ENCODE measurements around the gene UBE2Q2. TPM values are rescaled to one million over a fixed set of nuclear protein-coding genes. Genes with fewer than 3 reads are reported as not detected.

UBE2Q2 gene
- total RNA-seq, 1 donor from 2014 or later, result 40.9 TPM

DNA sequence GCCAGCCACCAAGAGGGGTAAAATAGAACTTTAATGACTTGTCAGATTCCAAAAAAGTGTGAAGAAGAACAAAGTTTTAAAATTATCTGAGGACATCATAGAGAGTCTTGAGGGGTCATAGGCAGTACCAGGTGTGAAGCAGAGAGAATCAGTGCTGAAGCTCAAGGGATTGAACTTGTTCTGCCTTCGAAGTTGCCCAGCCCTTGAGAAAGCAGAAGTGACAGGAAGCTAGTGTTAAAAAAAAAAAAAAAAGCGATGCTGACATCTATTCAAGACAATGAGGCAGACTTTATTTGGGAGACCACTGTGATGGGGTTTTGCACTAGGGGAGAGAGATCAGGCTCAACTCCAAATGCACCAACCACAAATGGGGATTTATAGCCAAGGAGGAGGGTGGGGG is 82.2 kb downstream of the UBE2Q2 start:
- no peak overlapping the region for H3K4me3 Mint-ChIP-seq (ENCODE audit: low read depth)
- H3K9me3 Mint-ChIP-seq (ENCODE audit: low read depth), result no peaks in the 10 kb centered on the region
- DNase-seq (ENCODE audit: low spot score, unreplicated experiment), result no peak
- no peaks in the 10 kb centered on the region for H3K27me3 Mint-ChIP-seq
- peaks cover 11% of the 10 kb centered on the region for H3K36me3 Mint-ChIP-seq (ENCODE audit: insufficient read depth)
- peaks cover 18% of the 10 kb centered on the region for H3K4me1 Mint-ChIP-seq (ENCODE audit: low read depth)
- H3K27ac Mint-ChIP-seq, result no peak overlapping the region
- TF ChIP-seq, protein P1, sequence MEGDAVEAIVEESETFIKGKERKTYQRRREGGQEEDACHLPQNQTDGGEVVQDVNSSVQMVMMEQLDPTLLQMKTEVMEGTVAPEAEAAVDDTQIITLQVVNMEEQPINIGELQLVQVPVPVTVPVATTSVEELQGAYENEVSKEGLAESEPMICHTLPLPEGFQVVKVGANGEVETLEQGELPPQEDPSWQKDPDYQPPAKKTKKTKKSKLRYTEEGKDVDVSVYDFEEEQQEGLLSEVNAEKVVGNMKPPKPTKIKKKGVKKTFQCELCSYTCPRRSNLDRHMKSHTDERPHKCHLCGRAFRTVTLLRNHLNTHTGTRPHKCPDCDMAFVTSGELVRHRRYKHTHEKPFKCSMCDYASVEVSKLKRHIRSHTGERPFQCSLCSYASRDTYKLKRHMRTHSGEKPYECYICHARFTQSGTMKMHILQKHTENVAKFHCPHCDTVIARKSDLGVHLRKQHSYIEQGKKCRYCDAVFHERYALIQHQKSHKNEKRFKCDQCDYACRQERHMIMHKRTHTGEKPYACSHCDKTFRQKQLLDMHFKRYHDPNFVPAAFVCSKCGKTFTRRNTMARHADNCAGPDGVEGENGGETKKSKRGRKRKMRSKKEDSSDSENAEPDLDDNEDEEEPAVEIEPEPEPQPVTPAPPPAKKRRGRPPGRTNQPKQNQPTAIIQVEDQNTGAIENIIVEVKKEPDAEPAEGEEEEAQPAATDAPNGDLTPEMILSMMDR (IDR thresholded peaks at IDR 0.05; ENCODE audit: unreplicated experiment), result no peak

DNA sequence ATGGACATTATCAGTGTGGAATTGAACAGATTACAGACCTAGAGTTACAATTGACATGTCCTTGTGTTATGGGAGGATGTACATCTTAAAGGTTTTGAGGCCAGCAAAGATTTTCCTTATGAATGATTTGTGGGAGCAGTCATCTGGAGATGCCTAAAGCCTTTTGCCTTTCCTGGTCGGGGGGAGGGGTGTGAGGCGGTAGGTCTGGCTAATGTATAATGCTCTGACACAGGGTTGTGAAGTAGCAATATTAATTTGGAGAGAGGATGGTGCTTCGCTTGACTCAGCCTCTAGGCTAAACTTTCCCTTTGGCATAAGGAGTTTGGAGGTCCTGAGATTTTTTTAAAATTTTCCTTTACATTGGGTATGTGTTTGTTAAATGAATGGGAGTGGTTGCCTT is 83.7 kb downstream of the UBE2Q2 start:
- peaks cover 18% of the 10 kb centered on the region for H3K4me1 Mint-ChIP-seq (ENCODE audit: low read depth)
- TF ChIP-seq, protein P1 (IDR thresholded peaks at IDR 0.05; ENCODE audit: unreplicated experiment), result no peak

DNA sequence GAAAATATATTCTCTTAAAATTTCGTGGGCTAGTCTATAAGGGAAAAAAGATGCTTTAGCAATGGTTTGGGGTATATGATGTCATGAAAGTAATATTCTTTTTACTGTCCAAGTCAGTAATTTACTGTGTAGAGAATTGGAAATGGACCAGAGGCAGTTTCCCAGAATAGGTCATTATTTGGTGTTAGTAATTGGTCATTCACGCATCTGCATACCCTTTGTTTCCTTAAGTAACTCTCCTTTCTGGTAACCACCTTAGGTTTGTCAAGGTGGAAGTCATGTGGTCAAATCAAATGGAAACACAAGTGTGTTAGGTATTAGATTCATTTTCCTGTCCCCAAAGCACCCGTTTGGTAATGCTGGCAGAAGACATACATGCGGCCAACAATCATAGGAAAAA is 84.4 kb downstream of the UBE2Q2 start:
- H3K4me1 Mint-ChIP-seq (ENCODE audit: low read depth), result peaks cover 15% of the 10 kb centered on the region
- no peak overlapping the region for H3K4me3 Mint-ChIP-seq (ENCODE audit: low read depth)
- TF ChIP-seq, protein P1 (IDR thresholded peaks at IDR 0.05; ENCODE audit: unreplicated experiment), result no peak
- no peaks in the 10 kb centered on the region for H3K27me3 Mint-ChIP-seq
- no peaks in the 10 kb centered on the region for H3K9me3 Mint-ChIP-seq (ENCODE audit: low read depth)
- peaks cover 13% of the 10 kb centered on the region for H3K36me3 Mint-ChIP-seq (ENCODE audit: insufficient read depth)
- no peak overlapping the region for H3K27ac Mint-ChIP-seq
- no peak for DNase-seq (ENCODE audit: low spot score, unreplicated experiment)

More for the DNA sequence above, 83.7 kb downstream of the UBE2Q2 start:
- peaks cover 12% of the 10 kb centered on the region for H3K36me3 Mint-ChIP-seq (ENCODE audit: insufficient read depth)
- no peak overlapping the region for H3K27ac Mint-ChIP-seq
- H3K27me3 Mint-ChIP-seq, result no peaks in the 10 kb centered on the region
- H3K4me3 Mint-ChIP-seq (ENCODE audit: low read depth), result no peak overlapping the region
- DNase-seq (ENCODE audit: low spot score, unreplicated experiment), result no peak
- no peaks in the 10 kb centered on the region for H3K9me3 Mint-ChIP-seq (ENCODE audit: low read depth)

DNA sequence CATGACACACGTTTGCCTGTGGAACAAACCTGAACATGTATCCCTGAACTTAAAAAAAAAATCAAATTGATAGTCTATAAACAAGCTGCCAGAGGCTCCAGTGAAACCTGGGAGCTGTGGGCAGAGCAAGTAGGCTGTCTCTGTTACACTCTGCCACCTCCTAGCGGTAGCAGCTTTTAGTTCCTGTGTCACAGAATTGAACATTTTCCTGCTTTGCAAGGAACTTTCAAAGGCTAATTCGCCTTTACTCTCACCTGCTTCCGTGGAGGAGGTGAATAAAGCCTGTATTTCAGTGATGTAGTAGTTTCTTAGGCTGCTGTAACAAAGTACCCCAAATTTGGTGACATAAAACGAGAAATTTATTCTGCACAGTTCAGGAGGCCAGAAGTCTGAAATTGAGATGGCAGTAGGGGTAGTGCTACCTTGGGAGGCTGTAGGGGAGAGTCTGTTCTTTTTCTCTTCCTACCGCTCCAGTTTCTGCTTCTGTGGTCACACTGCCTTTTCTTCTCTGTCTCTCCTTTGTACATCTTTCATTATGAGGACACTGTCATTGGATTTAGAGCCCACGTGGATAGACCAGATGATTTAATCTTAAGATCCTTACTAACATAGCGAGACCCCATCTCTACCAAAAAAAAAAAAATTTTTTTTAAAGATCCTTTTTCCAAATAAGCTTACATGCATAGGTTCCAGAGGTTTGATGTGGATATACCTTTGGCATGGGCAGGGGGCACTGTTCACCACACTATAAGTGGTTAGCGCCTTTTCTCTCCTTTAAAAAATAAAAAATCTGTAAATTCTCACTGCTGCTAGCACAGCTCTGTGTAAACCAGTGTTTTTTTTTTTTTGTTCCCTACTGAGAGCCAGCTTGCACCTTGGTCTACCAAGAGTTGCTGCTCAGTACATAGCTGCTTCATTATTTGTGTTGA is 85.7 kb downstream of the UBE2Q2 start:
- H3K36me3 Mint-ChIP-seq (ENCODE audit: insufficient read depth), result peaks cover 15% of the 10 kb centered on the region
- DNase-seq (ENCODE audit: low spot score, unreplicated experiment), result no peak
- H3K27ac Mint-ChIP-seq, result no peak overlapping the region
- TF ChIP-seq, protein P1 (IDR thresholded peaks at IDR 0.05; ENCODE audit: unreplicated experiment), result peak; percentile 58
- peaks cover 10% of the 10 kb centered on the region for H3K4me1 Mint-ChIP-seq (ENCODE audit: low read depth)
- H3K27me3 Mint-ChIP-seq, result no peaks in the 10 kb centered on the region
- no peak overlapping the region for H3K4me3 Mint-ChIP-seq (ENCODE audit: low read depth)
- no peaks in the 10 kb centered on the region for H3K9me3 Mint-ChIP-seq (ENCODE audit: low read depth)

DNA sequence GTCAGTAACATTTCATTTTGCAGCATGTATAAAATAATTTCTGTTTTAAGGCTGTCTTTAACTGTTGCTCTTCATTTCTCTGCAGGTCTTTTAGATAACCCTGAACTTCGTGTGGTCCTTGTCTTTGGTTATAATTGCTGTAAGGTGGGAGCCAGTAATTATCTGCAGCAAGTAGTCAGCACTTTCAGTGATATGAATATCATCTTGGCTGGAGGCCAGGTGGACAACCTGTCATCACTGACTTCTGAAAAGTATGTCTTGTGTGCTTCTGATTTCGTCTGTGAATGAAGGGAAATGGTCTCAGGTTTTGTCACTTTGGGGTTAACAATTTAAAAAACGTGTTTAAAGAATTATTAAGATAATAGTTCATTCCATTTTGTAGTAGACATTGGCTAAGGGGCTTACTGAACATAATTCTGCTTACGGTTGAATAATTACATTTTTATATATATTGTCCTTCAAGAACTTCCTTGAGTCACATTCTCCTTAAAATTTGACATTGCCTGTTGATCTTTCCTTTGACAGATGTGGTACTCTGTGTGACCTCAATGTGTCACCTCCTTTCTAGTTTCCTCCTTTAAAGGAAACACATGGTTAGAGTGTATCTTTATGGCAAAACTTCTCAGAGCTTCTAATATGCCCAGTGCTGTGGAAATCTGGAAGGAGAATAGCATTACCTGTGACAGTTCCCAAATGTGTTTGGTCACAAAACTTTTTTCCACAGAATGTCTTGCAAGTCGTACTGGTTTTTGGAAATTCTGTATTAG is 86.7 kb downstream of the UBE2Q2 start:
- H3K27me3 Mint-ChIP-seq, result no peaks in the 10 kb centered on the region
- no peak for DNase-seq (ENCODE audit: low spot score, unreplicated experiment)
- no peak overlapping the region for H3K4me3 Mint-ChIP-seq (ENCODE audit: low read depth)
- peaks cover 16% of the 10 kb centered on the region for H3K36me3 Mint-ChIP-seq (ENCODE audit: insufficient read depth)
- peaks cover 6% of the 10 kb centered on the region for H3K4me1 Mint-ChIP-seq (ENCODE audit: low read depth)
- no peaks in the 10 kb centered on the region for H3K9me3 Mint-ChIP-seq (ENCODE audit: low read depth)
- TF ChIP-seq, protein P1 (IDR thresholded peaks at IDR 0.05; ENCODE audit: unreplicated experiment), result no peak
- no peak overlapping the region for H3K27ac Mint-ChIP-seq
